Hepatocyte (in vitro differentiated cells): ENCODE measurements around the gene INTS4. TPM values are rescaled to one million over a fixed set of nuclear protein-coding genes. Genes with fewer than 3 reads are reported as not detected.
"Not testable (repeated sequence)": the region's sequence is repeated elsewhere in the genome, so short reads cannot be mapped to it uniquely, and the experiment has no call there.

Source experiments
- DNase-seq: peaks from one replicate; pipeline ENCODE4 v3.0.0-alpha.2; 2016; ENCODE audit warnings: low spot score
- H2AFZ ChIP-seq: fragments of 200-600 bp; sonication (generic); 2 replicates; pipeline ENCODE4 v1.6.0; 2016; ENCODE audit warnings: antibody characterized with exemption, mild to moderate bottlenecking
- H3K27ac ChIP-seq: fragments of 200-600 bp; sonication (generic); 2 replicates; pipeline ENCODE4 v1.5.1; 2016; ENCODE audit warnings: mild to moderate bottlenecking
- H3K27me3 ChIP-seq: fragments of 200-600 bp; sonication (generic); 2 replicates; pipeline ENCODE4 v1.6.1; 2016
- H3K36me3 ChIP-seq: fragments of 200-600 bp; sonication (generic); replicated peaks from 2 replicates; pipeline ENCODE4 v1.5.1; 2016; ENCODE audit warnings: low read depth; ENCODE audit not compliant: insufficient read depth
- H3K4me1 ChIP-seq: fragments of 200-600 bp; sonication (generic); 2 replicates; pipeline ENCODE4 v1.5.1; 2016; ENCODE audit warnings: mild to moderate bottlenecking, moderate library complexity; ENCODE audit not compliant: insufficient read depth
- H3K4me2 ChIP-seq: fragments of 200-600 bp; sonication (generic); 2 replicates; pipeline ENCODE4 v1.6.0; 2016
- H3K4me3 ChIP-seq: fragments of 200-600 bp; sonication (generic); 2 replicates; pipeline ENCODE4 v1.5.1; 2016; ENCODE audit warnings: mild to moderate bottlenecking
- H3K79me2 ChIP-seq: fragments of 200-600 bp; sonication (generic); 2 replicates; pipeline ENCODE4 v1.6.0; 2017; ENCODE audit warnings: mild to moderate bottlenecking
- H3K9me2 ChIP-seq: fragments of 200-600 bp; sonication (generic); replicated peaks from 2 replicates; pipeline ENCODE4 v1.6.0; 2017; ENCODE audit warnings: mild to moderate bottlenecking; ENCODE audit not compliant: insufficient read depth
- H3K9me3 ChIP-seq: fragments of 200-600 bp; sonication (generic); 2 replicates; pipeline ENCODE4 v1.5.1; 2016; ENCODE audit warnings: low read depth, mild to moderate bottlenecking
- H4K20me1 ChIP-seq: fragments of 200-600 bp; sonication (generic); 2 replicates; pipeline ENCODE4 v1.6.0; 2016; ENCODE audit warnings: mild to moderate bottlenecking; ENCODE audit not compliant: insufficient read depth, poor library complexity, severe bottlenecking
- EZH2 ChIP-seq: fragments of 200-600 bp; sonication (generic); IDR thresholded peaks from 2 replicates; pipeline ENCODE4 v1.6.1; 2016; ENCODE audit warnings: antibody characterized with exemption, mild to moderate bottlenecking, borderline replicate concordance
- EZH2phosphoT487 ChIP-seq: fragments of 200-600 bp; sonication (generic); IDR thresholded peaks from one replicate; pipeline ENCODE4 v1.6.1; 2018; ENCODE audit warnings: antibody characterized with exemption, mild to moderate bottlenecking, low read depth, moderate library complexity; ENCODE audit not compliant: unreplicated experiment, severe bottlenecking
- WGBS: methylation state at CpG from one replicate; pipeline ENCODE4 v1.1.6; 2016; ENCODE audit warnings: low lambda C conversion rate; ENCODE audit errors: missing lambda C conversion rate; 5-methylcytosine and 5-hydroxymethylcytosine counted together
- polyA plus RNA-seq: library from polyadenylated mRNA; unstranded; fragments of >200 nt; fragmentation: Nextera tagmentation; extraction: Ambion mirVana; gene quantifications from 2 replicates; pipeline ENCODE4 v1.2.1, GENCODE V29; 2016
- total RNA-seq: library from RNA; depleted of rRNA; stranded (reverse); fragments of >200 nt; gene quantifications from 2 replicates; pipeline ENCODE4 v1.2.3, GENCODE V29; 2014
- TF ChIP-seq, protein P1 (sequence below): fragments of 200-600 bp; sonication (generic); IDR thresholded peaks from 2 replicates; pipeline ENCODE4 v1.5.1; 2016; ENCODE audit warnings: antibody characterized with exemption, mild to moderate bottlenecking; ENCODE audit not compliant: poor library complexity

The INTS4 gene
- total and polyA plus RNA-seq, 2 experiments from 2014 or later: 24.0 to 28.0 TPM

DNA sequence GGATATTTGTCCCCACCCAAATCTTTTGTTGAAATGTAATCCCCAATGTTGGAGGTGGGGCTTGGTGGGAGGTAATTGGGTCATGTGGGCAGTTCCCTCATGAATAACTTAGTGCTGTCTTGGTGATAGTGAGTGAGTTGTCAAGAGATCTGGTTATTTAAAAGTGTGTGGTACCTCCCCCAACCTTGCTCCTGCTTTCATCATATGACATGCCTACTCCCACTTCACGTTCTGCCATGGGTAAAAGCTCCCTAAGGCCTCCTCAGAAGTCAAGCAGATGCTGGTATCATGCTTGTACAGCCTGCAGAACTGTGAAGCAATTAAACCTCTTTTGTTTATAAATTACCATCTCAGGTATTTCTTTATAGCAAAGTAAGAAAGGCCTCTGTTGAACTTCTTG is 143.0 kb downstream of the INTS4 start:
- WGBS: 81% methylated on average over 1 of the region's 1 CpG
- H3K36me3 ChIP-seq: no peaks in the 10 kb centered on the region
- no peak for TF ChIP-seq EZH2phosphoT487
- TF ChIP-seq EZH2: no peak
- TF ChIP-seq, protein P1, sequence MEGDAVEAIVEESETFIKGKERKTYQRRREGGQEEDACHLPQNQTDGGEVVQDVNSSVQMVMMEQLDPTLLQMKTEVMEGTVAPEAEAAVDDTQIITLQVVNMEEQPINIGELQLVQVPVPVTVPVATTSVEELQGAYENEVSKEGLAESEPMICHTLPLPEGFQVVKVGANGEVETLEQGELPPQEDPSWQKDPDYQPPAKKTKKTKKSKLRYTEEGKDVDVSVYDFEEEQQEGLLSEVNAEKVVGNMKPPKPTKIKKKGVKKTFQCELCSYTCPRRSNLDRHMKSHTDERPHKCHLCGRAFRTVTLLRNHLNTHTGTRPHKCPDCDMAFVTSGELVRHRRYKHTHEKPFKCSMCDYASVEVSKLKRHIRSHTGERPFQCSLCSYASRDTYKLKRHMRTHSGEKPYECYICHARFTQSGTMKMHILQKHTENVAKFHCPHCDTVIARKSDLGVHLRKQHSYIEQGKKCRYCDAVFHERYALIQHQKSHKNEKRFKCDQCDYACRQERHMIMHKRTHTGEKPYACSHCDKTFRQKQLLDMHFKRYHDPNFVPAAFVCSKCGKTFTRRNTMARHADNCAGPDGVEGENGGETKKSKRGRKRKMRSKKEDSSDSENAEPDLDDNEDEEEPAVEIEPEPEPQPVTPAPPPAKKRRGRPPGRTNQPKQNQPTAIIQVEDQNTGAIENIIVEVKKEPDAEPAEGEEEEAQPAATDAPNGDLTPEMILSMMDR: no peak

GRCh38 chr11:77843700-77844099 is 150.8 kb downstream of the INTS4 start:
- not testable (repeated sequence) for H3K36me3 ChIP-seq, H3K9me3 ChIP-seq, H3K9me2 ChIP-seq, DNase-seq, H3K27me3 ChIP-seq, H4K20me1 ChIP-seq, H3K27ac ChIP-seq, H3K79me2 ChIP-seq, H2AFZ ChIP-seq, H3K4me3 ChIP-seq, H3K4me2 ChIP-seq, H3K4me1 ChIP-seq
- WGBS: 69% methylated on average over 5 of the region's 5 CpGs

More for the DNA sequence above, 143.0 kb downstream of the INTS4 start:
- Histone ChIP-seq H3K27ac (no peak overlapping the region), H4K20me1 (no peaks in the 10 kb centered on the region), H3K4me2 (no peak overlapping the region), H3K4me3 (no peak overlapping the region), H3K79me2 (no peaks in the 10 kb centered on the region), H3K9me2 (no peaks in the 10 kb centered on the region), H2AFZ (no peak overlapping the region), H3K4me1 (no peaks in the 10 kb centered on the region), H3K27me3 (no peaks in the 10 kb centered on the region), H3K9me3 (peaks cover 7% of the 10 kb centered on the region)
- no peak for DNase-seq

- TF ChIP-seq EZH2phosphoT487: no peak
- no peak for TF ChIP-seq EZH2
- TF ChIP-seq, protein P1: no peak
- WGBS: 86% methylated on average over 1 of the region's 1 CpG
- no peak overlapping the region for H3K4me2 ChIP-seq
- no peak overlapping the region for H3K27ac ChIP-seq
- no peak overlapping the region for H2AFZ ChIP-seq
- no peaks in the 10 kb centered on the region for H3K36me3 ChIP-seq
- no peak overlapping the region for H3K4me3 ChIP-seq
- H3K9me2 ChIP-seq: no peaks in the 10 kb centered on the region
- no peaks in the 10 kb centered on the region for H3K79me2 ChIP-seq
- no peaks in the 10 kb centered on the region for H4K20me1 ChIP-seq
- H3K27me3 ChIP-seq: no peaks in the 10 kb centered on the region
- DNase-seq: no peak
- H3K9me3 ChIP-seq: no peaks in the 10 kb centered on the region
- no peaks in the 10 kb centered on the region for H3K4me1 ChIP-seq
Measured at GRCh38 chr11:77842441-77843121, 151.9 kb downstream of the INTS4 start.

- Histone ChIP-seq H3K4me2 (no peak overlapping the region), H3K27me3 (no peaks in the 10 kb centered on the region), H3K27ac (no peak overlapping the region), H3K4me3 (no peak overlapping the region), H3K36me3 (no peaks in the 10 kb centered on the region), H3K9me2 (no peaks in the 10 kb centered on the region), H3K79me2 (no peaks in the 10 kb centered on the region), H2AFZ (no peak overlapping the region), H4K20me1 (no peaks in the 10 kb centered on the region), H3K9me3 (no peaks in the 10 kb centered on the region), H3K4me1 (no peaks in the 10 kb centered on the region)
- 95% methylated on average over 4 of the region's 4 CpGs for WGBS
- DNase-seq: no peak
- no peak for TF ChIP-seq EZH2
- TF ChIP-seq, protein P1: no peak
- no peak for TF ChIP-seq EZH2phosphoT487
Measured at GRCh38 chr11:77833302-77833701, 161.2 kb downstream of the INTS4 start.
